ENCODE data around the gene C10orf53. TPM values are rescaled to one million over a fixed set of nuclear protein-coding genes. Genes with fewer than 3 reads are reported as not detected.

C10orf53 gene
- polyA plus RNA-seq, 3 donors, result not detected

- Histone ChIP-seq H3K9me3 (replicated peaks in 1 of 2; ENCODE audit: control insufficient read depth in 1 of 2, insufficient read depth in 1 of 2, low read length in 2 of 2) (no peaks in the 10 kb centered on the region), H4K20me1 (ENCODE audit: insufficient read depth, low read length) (no peaks in the 10 kb centered on the region), H3K4me3 (replicated peaks in 1 of 3; ENCODE audit: low read depth in 2 of 3, low read length in 3 of 3) (no peak overlapping the region), H3K36me3 (replicated peaks in 1 of 2; ENCODE audit: control insufficient read depth in 1 of 2, insufficient read depth in 2 of 2, low read length in 2 of 2) (no peaks in the 10 kb centered on the region), H3K79me2 (ENCODE audit: insufficient read depth, low read length) (no peaks in the 10 kb centered on the region), H3K4me1 (ENCODE audit: control insufficient read depth in 1 of 2, insufficient read depth in 2 of 2, low read length in 2 of 2) (peaks cover 0 to 3% of the 10 kb centered on the region in 2 donors), H2AFZ (ENCODE audit: insufficient read depth, low read depth, low read length, poor library complexity, severe bottlenecking) (no peak overlapping the region), H3K27ac (ENCODE audit: low read depth in 1 of 2, low read length in 2 of 2) (no peak overlapping the region), H3K4me2 (replicated peaks; ENCODE audit: extremely low read depth, low read length, poor library complexity, severe bottlenecking) (no peak overlapping the region), H3K9ac (ENCODE audit: insufficient read depth, low read length, poor library complexity, severe bottlenecking) (no peak overlapping the region), H3K27me3 (ENCODE audit: control insufficient read depth in 2 of 2, insufficient read depth in 2 of 2, low read length in 2 of 2) (no peaks in the 10 kb centered on the region)
- intact Hi-C loops (cut with micrococcal nuclease), result no loop called here
- H3K9me3 Mint-ChIP-seq, result peaks cover 0 to 7% (median 0%) of the 10 kb centered on the region in 7 donors
- peaks cover 0 to 4% (median 4%) of the 10 kb centered on the region in 3 donors for H3K27me3 Mint-ChIP-seq (ENCODE audit: low read depth in 3 of 3)
- peaks cover 10% of the 10 kb centered on the region for H3K4me1 Mint-ChIP-seq
- 93% methylated on average over 22 of the region's 23 CpGs for WGBS (ENCODE audit: insufficient coverage)
- no peak overlapping the region for H3K4me3 Mint-ChIP-seq
- DNase-seq, result no peak
- H3K36me3 Mint-ChIP-seq, result no peaks in the 10 kb centered on the region
- peak overlapping the region in 1 of 7 donors; percentile 64 for H3K27ac Mint-ChIP-seq
- no peak for TF ChIP-seq CTCF (IDR thresholded peaks at IDR 0.05)
Measured at GRCh38 chr10:49735848-49736563, 56.6 kb downstream of the C10orf53 start.

GRCh38 chr10:49736564-49737113 lies 57.2 kb downstream of the C10orf53 start:
- no peak overlapping the region for H3K9ac ChIP-seq (ENCODE audit: insufficient read depth, low read length, poor library complexity, severe bottlenecking)
- no peaks in the 10 kb centered on the region for H3K27me3 ChIP-seq (ENCODE audit: control insufficient read depth in 2 of 2, insufficient read depth in 2 of 2, low read length in 2 of 2)
- intact Hi-C loops (cut with micrococcal nuclease), result no loop called here
- no peaks in the 10 kb centered on the region for H3K36me3 ChIP-seq (replicated peaks in 1 of 2; ENCODE audit: control insufficient read depth in 1 of 2, insufficient read depth in 2 of 2, low read length in 2 of 2)
- DNase-seq, result no peak
- no peaks in the 10 kb centered on the region for H3K9me3 ChIP-seq (replicated peaks in 1 of 2; ENCODE audit: control insufficient read depth in 1 of 2, insufficient read depth in 1 of 2, low read length in 2 of 2)
- H3K27ac Mint-ChIP-seq, result peak overlapping the region in 2 of 7 donors; percentile 36 to 50
- H3K4me2 ChIP-seq (replicated peaks; ENCODE audit: extremely low read depth, low read length, poor library complexity, severe bottlenecking), result no peak overlapping the region
- H3K27ac ChIP-seq (ENCODE audit: low read depth in 1 of 2, low read length in 2 of 2), result no peak overlapping the region
- H3K4me3 Mint-ChIP-seq, result no peak overlapping the region
- no peaks in the 10 kb centered on the region for H4K20me1 ChIP-seq (ENCODE audit: insufficient read depth, low read length)
- no peaks in the 10 kb centered on the region for H3K36me3 Mint-ChIP-seq
- 84% methylated on average over 2 of the region's 5 CpGs for WGBS (ENCODE audit: insufficient coverage)
- no peak overlapping the region for H3K4me3 ChIP-seq (replicated peaks in 1 of 3; ENCODE audit: low read depth in 2 of 3, low read length in 3 of 3)
- peaks cover 10% of the 10 kb centered on the region for H3K4me1 Mint-ChIP-seq
- no peak overlapping the region for H2AFZ ChIP-seq (ENCODE audit: insufficient read depth, low read depth, low read length, poor library complexity, severe bottlenecking)
- peaks cover 0 to 3% of the 10 kb centered on the region in 2 donors for H3K4me1 ChIP-seq (ENCODE audit: control insufficient read depth in 1 of 2, insufficient read depth in 2 of 2, low read length in 2 of 2)
- no peak for TF ChIP-seq CTCF (IDR thresholded peaks at IDR 0.05)
- no peaks in the 10 kb centered on the region for H3K79me2 ChIP-seq (ENCODE audit: insufficient read depth, low read length)
- peaks cover 0 to 4% (median 2%) of the 10 kb centered on the region in 3 donors for H3K27me3 Mint-ChIP-seq (ENCODE audit: low read depth in 3 of 3)
- H3K9me3 Mint-ChIP-seq, result peaks cover 0 to 6% (median 0%) of the 10 kb centered on the region in 7 donors
